ENCODE data around the gene ARAP3. TPM values are rescaled to one million over a fixed set of nuclear protein-coding genes. Genes with fewer than 3 reads are reported as not detected.

The ARAP3 gene
- total and polyA plus RNA-seq, 4 experiments from 2014 or later = 0.73 to 16.4 (median 14.7) TPM; not detected in 1

DNA sequence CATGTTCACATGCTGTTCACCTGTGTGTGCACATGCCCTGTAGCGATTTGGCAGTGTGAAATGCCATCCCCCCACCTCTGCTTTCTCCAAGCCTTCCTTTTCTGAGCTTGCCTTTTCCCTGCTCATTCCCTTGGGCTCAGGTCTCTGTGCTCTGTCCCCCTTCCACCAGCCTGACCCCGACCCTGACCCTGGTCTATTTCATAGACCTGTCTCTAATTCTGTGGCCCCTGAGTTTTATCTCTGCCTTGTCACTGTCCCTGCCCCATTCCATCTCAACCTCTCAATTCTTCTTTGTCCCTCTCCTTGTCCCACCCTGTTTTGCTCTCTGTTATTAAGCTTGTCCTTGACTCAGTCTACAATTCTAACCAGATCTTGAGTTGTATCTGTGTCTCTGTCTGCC is 735 bp downstream of the ARAP3 start:
- H3K27ac ChIP-seq (ENCODE audit: low read depth, low read length) = no peak overlapping the region
- intact Hi-C loops (cut with micrococcal nuclease) = loop anchor here (5.0 kb wide), 1 partner anchor 44 kb away; the partner anchor contains the start of genes HDAC3 and RELL2
- Mint-ChIP-seq H3K27ac (peak overlapping the region; percentile 8 to 83 (median 64)), H3K4me3 (peak overlapping the region; percentile 64 to 83 (median 72)), H3K9me3 (no peaks in the 10 kb centered on the region), H3K36me3 (no peaks in the 10 kb centered on the region), H3K4me1 (peaks cover 14 to 36% (median 26%) of the 10 kb centered on the region in 4 donors), H3K27me3 (peaks cover 0 to 2% of the 10 kb centered on the region in 2 donors)
- H3K27me3 ChIP-seq (ENCODE audit: insufficient read depth, low read length) = no peaks in the 10 kb centered on the region
- ChIA-PET CTCF (ENCODE audit: partially characterized antibody) (interaction anchor here (0.5 to 4.8 kb wide), 7 partner anchors 12 to 1367 kb away, joined by 3 to 79 read pairs (median 4); partner anchors contain the start of gene RNF14), POLR2A (ENCODE audit: partially characterized antibody) (interaction anchor here (0.8 to 3.2 kb wide), 6 partner anchors 11 to 287 kb away, joined by 3 to 63 read pairs (median 5); partner anchors contain the start of genes DELE1, FCHSD1, HDAC3 and RELL2)
- H3K9me3 ChIP-seq (ENCODE audit: control insufficient read depth in 1 of 2, low read length in 2 of 2) = no peaks in the 10 kb centered on the region
- peak overlapping the region in 1 of 2 donors; percentile 17 for H3K4me3 ChIP-seq (ENCODE audit: low read length in 2 of 2)
- H3K36me3 ChIP-seq (ENCODE audit: insufficient read depth, low read length) = no peaks in the 10 kb centered on the region
- peaks cover 33% of the 10 kb centered on the region for H3K4me1 ChIP-seq (ENCODE audit: insufficient read depth, low read length)
- DNase-seq = no peak

DNA sequence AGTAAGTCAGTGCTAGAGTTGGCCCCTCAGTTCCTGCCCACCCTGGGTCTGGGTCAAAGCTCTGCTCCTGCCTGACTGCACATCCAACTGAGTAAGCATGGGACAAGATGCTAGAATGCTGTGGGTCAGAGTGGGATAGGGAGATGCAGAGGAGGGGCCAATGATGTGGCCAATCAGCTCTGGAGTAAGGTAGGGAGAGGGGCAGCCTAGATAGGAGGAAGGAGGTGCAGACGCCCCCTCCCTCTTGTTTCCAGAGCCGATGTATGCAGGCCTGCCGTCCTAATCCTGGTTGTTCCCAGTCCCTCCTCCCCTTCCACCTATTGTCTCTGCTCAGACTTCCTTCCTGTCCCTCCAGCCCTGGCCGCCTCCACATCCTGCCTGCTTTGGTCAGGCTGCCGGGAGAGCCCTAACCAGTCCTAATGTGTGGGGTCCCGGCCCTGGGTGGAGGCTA is 1.3 kb downstream of the ARAP3 start:
- Mint-ChIP-seq H3K36me3 (no peaks in the 10 kb centered on the region), H3K4me1 (peaks cover 14 to 36% (median 25%) of the 10 kb centered on the region in 4 donors), H3K27ac (peak overlapping the region in 1 of 7 donors; percentile 8), H3K9me3 (no peaks in the 10 kb centered on the region), H3K4me3 (peak overlapping the region in 5 of 8 donors; percentile 32 to 83 (median 78)), H3K27me3 (peaks cover 0 to 2% of the 10 kb centered on the region in 2 donors)
- Histone ChIP-seq H3K4me3 (ENCODE audit: low read length in 2 of 2) (no peak overlapping the region), H3K27me3 (ENCODE audit: insufficient read depth, low read length) (no peaks in the 10 kb centered on the region), H3K27ac (ENCODE audit: low read depth, low read length) (no peak overlapping the region), H3K4me1 (ENCODE audit: insufficient read depth, low read length) (peaks cover 33% of the 10 kb centered on the region), H3K9me3 (ENCODE audit: control insufficient read depth in 1 of 2, low read length in 2 of 2) (no peaks in the 10 kb centered on the region), H3K36me3 (ENCODE audit: insufficient read depth, low read length) (no peaks in the 10 kb centered on the region)
- ChIA-PET CTCF (ENCODE audit: partially characterized antibody) (interaction anchor here (1.0 to 4.8 kb wide), 6 partner anchors 11 to 289 kb away, joined by 3 to 79 read pairs (median 4); partner anchors contain the start of gene RNF14), POLR2A (ENCODE audit: partially characterized antibody) (interaction anchor here (0.8 to 3.2 kb wide), 5 partner anchors 11 to 288 kb away, joined by 3 to 63 read pairs (median 6); partner anchors contain the start of genes DELE1, FCHSD1, HDAC3 and RELL2)
- DNase-seq = no peak
- intact Hi-C loops (cut with micrococcal nuclease) = loop anchor here (5.0 kb wide), 1 partner anchor 43 kb away; the partner anchor contains the start of genes HDAC3 and RELL2

DNA sequence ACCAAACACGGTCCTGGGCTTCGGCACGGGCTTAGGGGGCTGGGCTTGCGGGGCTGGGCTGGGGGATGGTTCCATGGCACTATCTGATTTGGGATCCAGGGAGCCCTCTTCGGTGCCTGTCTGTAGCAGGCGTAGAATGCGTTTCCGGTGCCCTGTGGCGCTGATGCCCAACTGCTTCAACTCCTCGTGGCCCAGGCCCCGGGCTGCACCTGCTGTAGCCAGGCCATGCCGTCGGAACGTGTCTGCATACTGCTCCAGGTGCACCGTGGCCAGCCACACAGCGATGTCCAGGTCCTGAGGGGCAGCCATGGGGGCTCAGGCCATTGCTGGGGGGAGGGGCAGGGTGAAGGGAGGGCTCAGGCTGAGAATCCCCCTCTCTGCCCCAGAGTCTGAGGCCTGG is 1.9 kb downstream of the ARAP3 start:
- peak overlapping the region in 1 of 8 donors; percentile 70 for H3K4me3 Mint-ChIP-seq
- H3K27me3 Mint-ChIP-seq = peaks cover 0 to 2% of the 10 kb centered on the region in 2 donors
- H3K4me3 ChIP-seq (ENCODE audit: low read length in 2 of 2) = no peak overlapping the region
- intact Hi-C loops (cut with micrococcal nuclease) = loop anchor here (5.0 kb wide), 1 partner anchor 43 kb away; the partner anchor contains the start of genes HDAC3 and RELL2
- no peak overlapping the region for H3K27ac Mint-ChIP-seq
- H3K36me3 Mint-ChIP-seq = no peaks in the 10 kb centered on the region
- POLR2A ChIA-PET (ENCODE audit: partially characterized antibody) = interaction anchor here (1.8 kb wide), 1 partner anchor 43 kb away, joined by 6 read pairs; the partner anchor contains the start of genes HDAC3 and RELL2
- H3K4me1 Mint-ChIP-seq = peaks cover 14 to 36% (median 24%) of the 10 kb centered on the region in 4 donors
- no peaks in the 10 kb centered on the region for H3K36me3 ChIP-seq (ENCODE audit: insufficient read depth, low read length)
- no peak overlapping the region for H3K27ac ChIP-seq (ENCODE audit: low read depth, low read length)
- no peaks in the 10 kb centered on the region for H3K9me3 Mint-ChIP-seq
- CTCF ChIA-PET (ENCODE audit: partially characterized antibody) = interaction anchor here (4.8 kb wide), 1 partner anchor 13 kb away, joined by 79 read pairs; no protein-coding TSS in a partner anchor
- no peaks in the 10 kb centered on the region for H3K27me3 ChIP-seq (ENCODE audit: insufficient read depth, low read length)
- DNase-seq = no peak
- peaks cover 33% of the 10 kb centered on the region for H3K4me1 ChIP-seq (ENCODE audit: insufficient read depth, low read length)
- no peaks in the 10 kb centered on the region for H3K9me3 ChIP-seq (ENCODE audit: control insufficient read depth in 1 of 2, low read length in 2 of 2)

DNA sequence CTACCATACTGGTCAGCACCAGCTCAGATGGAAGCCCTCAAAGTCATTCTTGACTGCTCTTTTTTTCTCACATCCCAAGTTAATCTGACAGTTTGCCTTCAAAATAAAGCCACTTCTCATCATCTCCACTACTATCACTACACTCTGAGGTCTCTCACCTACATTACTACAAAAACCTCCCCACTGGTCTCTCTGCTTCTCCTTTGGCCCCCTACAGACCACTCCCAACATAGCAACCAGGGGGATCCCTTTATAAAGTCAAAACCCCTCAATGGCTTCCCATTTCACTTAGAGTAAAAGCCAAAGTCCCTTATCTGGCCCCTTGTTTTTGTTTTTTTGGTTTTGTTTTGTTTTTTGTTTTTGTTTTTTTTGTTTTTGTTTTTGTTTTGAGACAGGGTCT is 4.6 kb downstream of the ARAP3 start:
- Mint-ChIP-seq H3K27ac (peak overlapping the region in 2 of 7 donors; percentile 20 to 81), H3K27me3 (peaks cover 0 to 2% of the 10 kb centered on the region in 2 donors), H3K36me3 (no peaks in the 10 kb centered on the region), H3K9me3 (no peaks in the 10 kb centered on the region), H3K4me1 (peaks cover 7 to 19% (median 13%) of the 10 kb centered on the region in 4 donors), H3K4me3 (no peak overlapping the region)
- DNase-seq = no peak
- Histone ChIP-seq H3K4me3 (ENCODE audit: low read length in 2 of 2) (no peak overlapping the region), H3K9me3 (ENCODE audit: control insufficient read depth in 1 of 2, low read length in 2 of 2) (no peaks in the 10 kb centered on the region), H3K27ac (ENCODE audit: low read depth, low read length) (no peak overlapping the region), H3K36me3 (ENCODE audit: insufficient read depth, low read length) (no peaks in the 10 kb centered on the region), H3K27me3 (ENCODE audit: insufficient read depth, low read length) (no peaks in the 10 kb centered on the region), H3K4me1 (ENCODE audit: insufficient read depth, low read length) (peaks cover 16% of the 10 kb centered on the region)
- intact Hi-C loops (cut with micrococcal nuclease) = no loop called here
- ChIA-PET POLR2A (ENCODE audit: partially characterized antibody) (no interaction called here), CTCF (ENCODE audit: partially characterized antibody) (interaction anchor here (1.0 to 1.9 kb wide), 7 partner anchors 8 to 284 kb away, joined by 3 to 7 read pairs (median 4); no protein-coding TSS in a partner anchor)

DNA sequence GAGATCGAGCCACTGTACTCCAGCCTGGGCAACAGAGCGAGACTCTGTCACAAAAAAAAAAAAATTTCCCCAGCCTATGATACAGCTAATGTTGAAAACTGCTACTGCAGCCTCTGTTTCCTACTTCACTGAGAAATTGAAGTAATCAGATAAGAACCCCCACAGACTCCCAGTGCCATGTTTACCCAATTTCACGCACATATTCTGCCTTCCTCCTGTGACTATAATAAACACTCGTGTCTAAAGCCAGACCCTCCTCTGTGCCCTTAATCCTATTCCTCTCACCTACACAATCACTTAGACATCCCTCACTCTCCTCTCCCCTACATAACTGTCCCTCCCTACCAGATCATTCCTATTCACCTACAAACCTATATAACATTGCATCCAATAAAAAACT is 6.4 kb downstream of the ARAP3 start:
- H3K9me3 Mint-ChIP-seq = no peaks in the 10 kb centered on the region
- ChIA-PET POLR2A (ENCODE audit: partially characterized antibody) (interaction anchor here (0.8 kb wide), 1 partner anchor 38 kb away, joined by 4 read pairs; the partner anchor contains the start of gene RELL2), CTCF (ENCODE audit: partially characterized antibody) (interaction anchor here (0.8 to 1.6 kb wide), 2 partner anchors 18 to 204 kb away, joined by 3 to 4 read pairs; no protein-coding TSS in a partner anchor)
- no peaks in the 10 kb centered on the region for H3K36me3 Mint-ChIP-seq
- H3K9me3 ChIP-seq (ENCODE audit: control insufficient read depth in 1 of 2, low read length in 2 of 2) = no peaks in the 10 kb centered on the region
- H3K4me1 Mint-ChIP-seq = peaks cover 0 to 3% (median under 1%) of the 10 kb centered on the region in 4 donors
- no peak overlapping the region for H3K4me3 ChIP-seq (ENCODE audit: low read length in 2 of 2)
- H3K27me3 Mint-ChIP-seq = no peaks in the 10 kb centered on the region
- no peaks in the 10 kb centered on the region for H3K27me3 ChIP-seq (ENCODE audit: insufficient read depth, low read length)
- H3K4me3 Mint-ChIP-seq = no peak overlapping the region
- H3K4me1 ChIP-seq (ENCODE audit: insufficient read depth, low read length) = peaks cover 2% of the 10 kb centered on the region
- intact Hi-C loops (cut with micrococcal nuclease) = no loop called here
- no peaks in the 10 kb centered on the region for H3K36me3 ChIP-seq (ENCODE audit: insufficient read depth, low read length)
- no peak for DNase-seq
- no peak overlapping the region for H3K27ac Mint-ChIP-seq
- H3K27ac ChIP-seq (ENCODE audit: low read depth, low read length) = no peak overlapping the region

DNA sequence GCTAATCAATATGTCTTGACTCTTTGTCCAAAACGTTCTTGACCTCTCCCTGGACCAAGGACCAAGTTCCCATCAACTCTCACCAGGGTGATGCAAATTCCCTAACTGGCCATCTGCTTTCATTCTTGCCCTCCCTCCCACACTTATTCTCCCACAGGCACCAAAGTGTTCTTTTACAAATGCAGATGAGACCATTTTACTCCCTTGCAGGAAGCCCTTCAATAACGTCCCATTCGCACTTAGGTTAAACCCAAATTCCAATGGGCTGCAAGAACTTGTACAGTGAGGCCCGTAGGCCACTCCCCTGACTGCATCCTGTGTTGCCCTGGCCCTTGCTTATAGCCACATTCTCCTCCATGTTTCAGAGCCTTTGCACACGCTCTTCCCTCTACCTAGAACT is 7.3 kb downstream of the ARAP3 start:
- ChIA-PET POLR2A (ENCODE audit: partially characterized antibody) (no interaction called here), CTCF (ENCODE audit: partially characterized antibody) (interaction anchor here (1.7 kb wide), 1 partner anchor 17 kb away, joined by 7 read pairs; no protein-coding TSS in a partner anchor)

More for the DNA sequence above, 7.3 kb downstream of the ARAP3 start:
- H3K36me3 ChIP-seq (ENCODE audit: insufficient read depth, low read length) = no peaks in the 10 kb centered on the region
- H3K27ac Mint-ChIP-seq = no peak overlapping the region
- no peaks in the 10 kb centered on the region for H3K36me3 Mint-ChIP-seq
- no peak overlapping the region for H3K4me3 Mint-ChIP-seq
- H3K4me3 ChIP-seq (ENCODE audit: low read length in 2 of 2) = no peak overlapping the region
- H3K4me1 Mint-ChIP-seq = no peaks in the 10 kb centered on the region
- H3K27me3 Mint-ChIP-seq = no peaks in the 10 kb centered on the region
- no peaks in the 10 kb centered on the region for H3K9me3 ChIP-seq (ENCODE audit: control insufficient read depth in 1 of 2, low read length in 2 of 2)
- no peak for DNase-seq
- H3K4me1 ChIP-seq (ENCODE audit: insufficient read depth, low read length) = no peaks in the 10 kb centered on the region
- H3K27ac ChIP-seq (ENCODE audit: low read depth, low read length) = no peak overlapping the region
- no peaks in the 10 kb centered on the region for H3K27me3 ChIP-seq (ENCODE audit: insufficient read depth, low read length)
- peaks cover 0 to 2% (median 0%) of the 10 kb centered on the region in 8 donors for H3K9me3 Mint-ChIP-seq
- intact Hi-C loops (cut with micrococcal nuclease) = no loop called here

Data from CD4-positive, alpha-beta memory T cell (primary cell).